Peyer's patch (tissue), 4 donors: ENCODE measurements around the gene MMP28.

Experiments
- CTCF ChIP-seq, 6 experiments: fragments of 450-650 bp in 4 of 6; fragments of 200-600 bp in 2 of 6; sonication (generic) in 1 of 6; IDR thresholded peaks; one replicate each; pipeline ENCODE4 v1.5.1; 2017 to 2019; ENCODE audit warnings: antibody characterized with exemption in 6 of 6, mild to moderate bottlenecking in 3 of 6, moderate library complexity in 1 of 6
- POLR2A ChIP-seq, 2 donors: fragments of 450-650 bp; IDR thresholded peaks; one replicate each; pipeline ENCODE4 v1.5.1; 2017; ENCODE audit warnings: antibody characterized with exemption in 2 of 2, mild to moderate bottlenecking in 2 of 2, moderate library complexity in 2 of 2

GRCh38 chr17:35816723-35817122 lies 21.3 kb upstream of the MMP28 start:
- TF ChIP-seq CTCF (IDR thresholded peaks at IDR 0.05) (no peak), POLR2A (IDR thresholded peaks at IDR 0.05) (no peak)
